ENCODE results near the gene AEBP1. TPM values are rescaled to one million over a fixed set of nuclear protein-coding genes. Genes with fewer than 3 reads are reported as not detected.

The AEBP1 gene
- total RNA-seq, 1 donor from 2014 or later, result 17.2 TPM

GRCh38 chr7:44150966-44151941 is 47.1 kb downstream of the AEBP1 start:
- intact Hi-C loops (cut with micrococcal nuclease), result no loop called here
- Mint-ChIP-seq H3K4me1 (ENCODE audit: low read depth) (no peaks in the 10 kb centered on the region), H3K4me3 (no peak overlapping the region), H3K36me3 (ENCODE audit: low read depth) (no peaks in the 10 kb centered on the region), H3K9me3 (no peaks in the 10 kb centered on the region), H3K27ac (no peak overlapping the region), H3K27me3 (ENCODE audit: insufficient read depth) (peaks cover 6% of the 10 kb centered on the region)
- DNase-seq (ENCODE audit: low spot score), result no peak

GRCh38 chr7:44151956-44152355 is 47.8 kb downstream of the AEBP1 start:
- Mint-ChIP-seq H3K27me3 (ENCODE audit: insufficient read depth) (peaks cover under 1% of the 10 kb centered on the region), H3K9me3 (no peaks in the 10 kb centered on the region), H3K4me1 (ENCODE audit: low read depth) (no peaks in the 10 kb centered on the region), H3K36me3 (ENCODE audit: low read depth) (no peaks in the 10 kb centered on the region), H3K4me3 (no peak overlapping the region), H3K27ac (no peak overlapping the region)
- no peak for DNase-seq (ENCODE audit: low spot score)
- intact Hi-C loops (cut with micrococcal nuclease), result no loop called here

GRCh38 chr7:44152971-44153947 is 49.1 kb downstream of the AEBP1 start:
- no peaks in the 10 kb centered on the region for H3K27me3 Mint-ChIP-seq (ENCODE audit: insufficient read depth)
- H3K27ac Mint-ChIP-seq, result no peak overlapping the region
- H3K4me3 Mint-ChIP-seq, result no peak overlapping the region
- DNase-seq (ENCODE audit: low spot score), result no peak
- H3K36me3 Mint-ChIP-seq (ENCODE audit: low read depth), result no peaks in the 10 kb centered on the region
- H3K9me3 Mint-ChIP-seq, result no peaks in the 10 kb centered on the region
- intact Hi-C loops (cut with micrococcal nuclease), result no loop called here
- no peaks in the 10 kb centered on the region for H3K4me1 Mint-ChIP-seq (ENCODE audit: low read depth)

GRCh38 chr7:44153948-44154335 is 49.8 kb downstream of the AEBP1 start:
- Mint-ChIP-seq H3K9me3 (no peaks in the 10 kb centered on the region), H3K36me3 (ENCODE audit: low read depth) (no peaks in the 10 kb centered on the region), H3K4me1 (ENCODE audit: low read depth) (no peaks in the 10 kb centered on the region), H3K27me3 (ENCODE audit: insufficient read depth) (no peaks in the 10 kb centered on the region), H3K4me3 (no peak overlapping the region), H3K27ac (no peak overlapping the region)
- intact Hi-C loops (cut with micrococcal nuclease), result no loop called here
- no peak for DNase-seq (ENCODE audit: low spot score)

GRCh38 chr7:44154703-44155102 is 50.6 kb downstream of the AEBP1 start:
- no peak for DNase-seq (ENCODE audit: low spot score)
- Mint-ChIP-seq H3K9me3 (no peaks in the 10 kb centered on the region), H3K27ac (no peak overlapping the region), H3K4me1 (ENCODE audit: low read depth) (no peaks in the 10 kb centered on the region), H3K36me3 (ENCODE audit: low read depth) (no peaks in the 10 kb centered on the region), H3K4me3 (no peak overlapping the region), H3K27me3 (ENCODE audit: insufficient read depth) (no peaks in the 10 kb centered on the region)
- intact Hi-C loops (cut with micrococcal nuclease), result no loop called here

- no peak overlapping the region for H3K4me3 Mint-ChIP-seq
- no peak for DNase-seq (ENCODE audit: low spot score)
- no peaks in the 10 kb centered on the region for H3K4me1 Mint-ChIP-seq (ENCODE audit: low read depth)
- no peaks in the 10 kb centered on the region for H3K36me3 Mint-ChIP-seq (ENCODE audit: low read depth)
- intact Hi-C loops (cut with micrococcal nuclease), result no loop called here
- no peaks in the 10 kb centered on the region for H3K9me3 Mint-ChIP-seq
- H3K27ac Mint-ChIP-seq, result no peak overlapping the region
- H3K27me3 Mint-ChIP-seq (ENCODE audit: insufficient read depth), result no peaks in the 10 kb centered on the region
Measured at GRCh38 chr7:44155191-44156185, 51.3 kb downstream of the AEBP1 start.

GRCh38 chr7:44156453-44157010 is 52.4 kb downstream of the AEBP1 start:
- H3K4me3 Mint-ChIP-seq, result no peak overlapping the region
- no peak overlapping the region for H3K27ac Mint-ChIP-seq
- no peaks in the 10 kb centered on the region for H3K4me1 Mint-ChIP-seq (ENCODE audit: low read depth)
- no peaks in the 10 kb centered on the region for H3K9me3 Mint-ChIP-seq
- intact Hi-C loops (cut with micrococcal nuclease), result no loop called here
- H3K36me3 Mint-ChIP-seq (ENCODE audit: low read depth), result no peaks in the 10 kb centered on the region
- H3K27me3 Mint-ChIP-seq (ENCODE audit: insufficient read depth), result no peaks in the 10 kb centered on the region
- DNase-seq (ENCODE audit: low spot score), result no peak

- H3K9me3 Mint-ChIP-seq, result no peaks in the 10 kb centered on the region
- intact Hi-C loops (cut with micrococcal nuclease), result no loop called here
- no peaks in the 10 kb centered on the region for H3K4me1 Mint-ChIP-seq (ENCODE audit: low read depth)
- no peak overlapping the region for H3K27ac Mint-ChIP-seq
- DNase-seq (ENCODE audit: low spot score), result no peak
- H3K27me3 Mint-ChIP-seq (ENCODE audit: insufficient read depth), result no peaks in the 10 kb centered on the region
- H3K36me3 Mint-ChIP-seq (ENCODE audit: low read depth), result no peaks in the 10 kb centered on the region
- no peak overlapping the region for H3K4me3 Mint-ChIP-seq
Measured at GRCh38 chr7:44157116-44158080, 53.3 kb downstream of the AEBP1 start.

GRCh38 chr7:44158096-44158872 is 54.1 kb downstream of the AEBP1 start:
- no peak for DNase-seq (ENCODE audit: low spot score)
- Mint-ChIP-seq H3K4me3 (no peak overlapping the region), H3K36me3 (ENCODE audit: low read depth) (no peaks in the 10 kb centered on the region), H3K27ac (no peak overlapping the region), H3K27me3 (ENCODE audit: insufficient read depth) (peaks cover 3% of the 10 kb centered on the region), H3K4me1 (ENCODE audit: low read depth) (no peaks in the 10 kb centered on the region), H3K9me3 (no peaks in the 10 kb centered on the region)
- intact Hi-C loops (cut with micrococcal nuclease), result no loop called here

- intact Hi-C loops (cut with micrococcal nuclease), result no loop called here
- Mint-ChIP-seq H3K36me3 (ENCODE audit: low read depth) (no peaks in the 10 kb centered on the region), H3K4me1 (ENCODE audit: low read depth) (no peaks in the 10 kb centered on the region), H3K4me3 (no peak overlapping the region), H3K27ac (no peak overlapping the region), H3K9me3 (no peaks in the 10 kb centered on the region), H3K27me3 (ENCODE audit: insufficient read depth) (peaks cover 5% of the 10 kb centered on the region)
- no peak for DNase-seq (ENCODE audit: low spot score)
Measured at GRCh38 chr7:44158873-44159631, 54.9 kb downstream of the AEBP1 start.
